HL-60 (cell line): ENCODE measurements around the gene NACC2.

ENCODE experiments used
- DNase-seq, 2 experiments: peaks; one replicate each; pipeline ENCODE4 v3.0.0-alpha.2; 2010 to 2020; ENCODE audit warnings: low read depth in 1 of 2, low spot score in 1 of 2
- H3K27ac ChIP-seq: fragments of 250-450 bp; sonication (Bioruptor Pico); replicated peaks from 2 replicates; pipeline ENCODE4 v1.5.1; 2020; ENCODE audit warnings: mild to moderate bottlenecking, moderate library complexity
- H3K27me3 ChIP-seq: fragments of 250-450 bp; sonication (Bioruptor Pico); 2 replicates; pipeline ENCODE4 v1.5.1; 2021; ENCODE audit warnings: mild to moderate bottlenecking, moderate library complexity; ENCODE audit not compliant: insufficient read depth, poor library complexity, severe bottlenecking
- H3K4me3 ChIP-seq: replicated peaks from 2 replicates; pipeline ENCODE4 v1.5.1; 2011; ENCODE audit warnings: mild to moderate bottlenecking, control low read depth, low read length; ENCODE audit not compliant: insufficient read depth
- CTCF ChIP-seq: IDR thresholded peaks from one replicate; pipeline ENCODE4 v1.5.1; 2011; ENCODE audit warnings: low read length, control low read depth, inconsistent platforms; ENCODE audit not compliant: insufficient read depth
- GABPA ChIP-seq: IDR thresholded peaks from 2 replicates; pipeline ENCODE4 v1.6.1; 2012; ENCODE audit warnings: low read depth
- POLR2AphosphoS5 ChIP-seq: IDR thresholded peaks from 2 replicates; pipeline ENCODE4 v1.6.1; 2012; ENCODE audit warnings: low read depth
- REST ChIP-seq: IDR thresholded peaks from 2 replicates; pipeline ENCODE4 v1.6.1; 2012; ENCODE audit warnings: low read depth; ENCODE audit not compliant: insufficient replicate concordance
- SPI1 ChIP-seq: IDR thresholded peaks from 2 replicates; pipeline ENCODE4 v1.6.1; 2012; ENCODE audit warnings: low read depth, mild to moderate bottlenecking, borderline replicate concordance

NACC2 gene

GRCh38 chr9:136024696-136025316 lies 70.3 kb downstream of the NACC2 start:
- H3K27me3 ChIP-seq: no peaks in the 10 kb centered on the region
- H3K27ac ChIP-seq: no peak overlapping the region
- no peak for DNase-seq
- H3K4me3 ChIP-seq: no peak overlapping the region
- no peak for TF ChIP-seq POLR2AphosphoS5
- TF ChIP-seq REST: no peak
- no peak for TF ChIP-seq GABPA
- TF ChIP-seq CTCF: no peak
- TF ChIP-seq SPI1: no peak

GRCh38 chr9:136024286-136024685 lies 70.8 kb downstream of the NACC2 start:
- Histone ChIP-seq H3K27me3 (no peaks in the 10 kb centered on the region), H3K27ac (no peak overlapping the region), H3K4me3 (no peak overlapping the region)
- TF ChIP-seq POLR2AphosphoS5 (no peak), GABPA (no peak), SPI1 (no peak)
- DNase-seq: no peak

- no peak for TF ChIP-seq POLR2AphosphoS5
- TF ChIP-seq SPI1: no peak
- TF ChIP-seq CTCF: no peak
- TF ChIP-seq REST: no peak
- no peak for TF ChIP-seq GABPA
- no peaks in the 10 kb centered on the region for H3K27me3 ChIP-seq
These were observed 71.5 kb downstream of the NACC2 start for GRCh38 chr9:136023410-136024225.

GRCh38 chr9:136022731-136023409 lies 72.2 kb downstream of the NACC2 start:
- Histone ChIP-seq H3K27ac (no peak overlapping the region), H3K4me3 (no peak overlapping the region), H3K27me3 (no peaks in the 10 kb centered on the region)
- no peak for DNase-seq
- no peak for TF ChIP-seq SPI1
- no peak for TF ChIP-seq GABPA
- TF ChIP-seq POLR2AphosphoS5: no peak
- TF ChIP-seq REST: no peak
- no peak for TF ChIP-seq CTCF

More at GRCh38 chr9:136023410-136024225, 71.5 kb downstream of the NACC2 start:
- no peak overlapping the region for H3K27ac ChIP-seq
- DNase-seq: no peak
- no peak overlapping the region for H3K4me3 ChIP-seq
